ENCODE measurements around the gene GSE1. TPM values are rescaled to one million over a fixed set of nuclear protein-coding genes. Genes with fewer than 3 reads are reported as not detected.

The GSE1 gene
- total and polyA plus RNA-seq, 9 of the 15 experiments (the other 6 are each of a cell fraction or from before 2014, with no cell fraction given): 12.2 to 244 (median 57.9) TPM

GRCh38 chr16:85570735-85571562, 42.2 kb upstream of the GSE1 start (continued):
- TF ChIP-seq RERE (CRISPR knock-in tag; IDR thresholded peaks at IDR 0.05; ENCODE audit: borderline replicate concordance): no peak
- TF ChIP-seq ZNF253 (CRISPR knock-in tag; conservative IDR thresholded peaks at IDR 0.05): no peak
- TF ChIP-seq RAD21 (CRISPR knock-in tag; conservative IDR thresholded peaks at IDR 0.05 in 1 of 2, IDR thresholded peaks at IDR 0.05 in 1 of 2): no peak
- no peak for TF ChIP-seq ZNF699 (CRISPR knock-in tag; IDR thresholded peaks at IDR 0.05; ENCODE audit: insufficient replicate concordance)
- TF ChIP-seq HBP1 (CRISPR knock-in tag; IDR thresholded peaks at IDR 0.05): no peak
- 0 out of 2 replicates have a peak, but pooled peaks have one; percentile 5 for TF ChIP-seq CUX1 (CRISPR knock-in tag; IDR thresholded peaks at IDR 0.05)
- no peak for TF ChIP-seq NCOA2 (IDR thresholded peaks at IDR 0.05; ENCODE audit: partially characterized antibody in 2 of 2)
- no peak for TF ChIP-seq IFI16 (CRISPR knock-in tag; IDR thresholded peaks at IDR 0.05)
- peak; percentile 98 for TF ChIP-seq FOXM1 (IDR thresholded peaks at IDR 0.05; ENCODE audit: low read depth)
- TF ChIP-seq FOXM1 (CRISPR knock-in tag; IDR thresholded peaks at IDR 0.05; ENCODE audit: low read depth): peak; percentile 53; the same call in 1 of the 2 replicates
- TF ChIP-seq ATF1 (CRISPR knock-in tag; IDR thresholded peaks at IDR 0.05): no peak
- TF ChIP-seq ATF1 (tag; IDR thresholded peaks at IDR 0.05): peak; percentile 67
- TF ChIP-seq HDAC2 (IDR thresholded peaks at IDR 0.05): peak; percentile 95
- no peak for TF ChIP-seq NR2C1 (IDR thresholded peaks at IDR 0.05)
- peak; percentile 70 for TF ChIP-seq NR2C1 (tag; IDR thresholded peaks at IDR 0.05)
- peak in 1 of 2 experiments; percentile 90; a peak in 2 of 4 replicates for TF ChIP-seq HDAC1 (IDR thresholded peaks at IDR 0.05)
